Bronchial epithelial cell (primary cell): ENCODE measurements around the gene SLC7A9. TPM values are rescaled to one million over a fixed set of nuclear protein-coding genes. Genes with fewer than 3 reads are reported as not detected.

Source experiments
- DNase-seq: peaks from one replicate; pipeline ENCODE4 v3.0.0-alpha.2; 2010; ENCODE audit warnings: low read depth
- FAIRE-seq: peaks from 2 replicates; lab custom pipeline; 2011; peaks lifted over from hg19 to GRCh38; lab: Jason Lieb, UNC
- H3K27me3 ChIP-seq: 2 replicates; pipeline ENCODE4 v1.5.1; 2011; ENCODE audit warnings: low read length; ENCODE audit not compliant: control insufficient read depth, insufficient read depth
- H3K36me3 ChIP-seq: 2 replicates; pipeline ENCODE4 v1.5.1; 2011; ENCODE audit warnings: low read length; ENCODE audit not compliant: control insufficient read depth, insufficient read depth
- H3K4me3 ChIP-seq: 2 replicates; pipeline ENCODE4 v1.5.1; 2011; ENCODE audit warnings: mild to moderate bottlenecking, low read depth, low read length, control low read depth
- total RNA-seq: library from RNA; depleted of rRNA; stranded (reverse); fragments of >200 nt; gene quantifications from 2 replicates; pipeline ENCODE4 v1.2.1, GENCODE V29; 2014
- TF ChIP-seq, protein P1 (sequence below): IDR thresholded peaks from 2 replicates; pipeline ENCODE4 v1.5.1; 2011; ENCODE audit warnings: mild to moderate bottlenecking, moderate library complexity, low read length, control low read depth, inconsistent platforms; ENCODE audit not compliant: insufficient read depth, severe bottlenecking

SLC7A9 gene
- total RNA-seq, 1 donor from 2014 or later, result under 0.01 TPM

DNA sequence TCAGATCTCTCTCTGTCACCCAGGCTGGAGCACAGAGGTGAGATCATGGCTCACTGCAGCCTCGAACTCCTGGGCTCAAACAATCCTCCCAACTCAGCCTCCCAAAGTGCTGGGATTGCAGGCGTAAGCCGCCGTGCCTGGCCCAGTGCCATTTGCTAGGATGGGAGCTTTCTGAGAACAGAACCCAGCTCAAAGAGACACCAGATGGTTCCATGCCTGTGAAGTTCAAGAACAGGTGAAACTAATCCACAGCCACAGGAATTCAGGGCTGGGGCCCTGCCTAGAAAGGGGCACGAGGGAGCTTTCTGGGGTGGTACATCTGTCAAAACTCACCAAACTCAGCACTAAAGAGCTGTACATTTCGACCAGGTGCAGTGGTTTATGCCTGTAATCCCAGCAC is 4.2 kb downstream of the SLC7A9 start:
- FAIRE-seq (no peak), DNase-seq (no peak)
- TF ChIP-seq, protein P1, sequence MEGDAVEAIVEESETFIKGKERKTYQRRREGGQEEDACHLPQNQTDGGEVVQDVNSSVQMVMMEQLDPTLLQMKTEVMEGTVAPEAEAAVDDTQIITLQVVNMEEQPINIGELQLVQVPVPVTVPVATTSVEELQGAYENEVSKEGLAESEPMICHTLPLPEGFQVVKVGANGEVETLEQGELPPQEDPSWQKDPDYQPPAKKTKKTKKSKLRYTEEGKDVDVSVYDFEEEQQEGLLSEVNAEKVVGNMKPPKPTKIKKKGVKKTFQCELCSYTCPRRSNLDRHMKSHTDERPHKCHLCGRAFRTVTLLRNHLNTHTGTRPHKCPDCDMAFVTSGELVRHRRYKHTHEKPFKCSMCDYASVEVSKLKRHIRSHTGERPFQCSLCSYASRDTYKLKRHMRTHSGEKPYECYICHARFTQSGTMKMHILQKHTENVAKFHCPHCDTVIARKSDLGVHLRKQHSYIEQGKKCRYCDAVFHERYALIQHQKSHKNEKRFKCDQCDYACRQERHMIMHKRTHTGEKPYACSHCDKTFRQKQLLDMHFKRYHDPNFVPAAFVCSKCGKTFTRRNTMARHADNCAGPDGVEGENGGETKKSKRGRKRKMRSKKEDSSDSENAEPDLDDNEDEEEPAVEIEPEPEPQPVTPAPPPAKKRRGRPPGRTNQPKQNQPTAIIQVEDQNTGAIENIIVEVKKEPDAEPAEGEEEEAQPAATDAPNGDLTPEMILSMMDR, result no peak
- no peaks in the 10 kb centered on the region for H3K27me3 ChIP-seq
- no peak overlapping the region for H3K4me3 ChIP-seq
- no peaks in the 10 kb centered on the region for H3K36me3 ChIP-seq

- TF ChIP-seq, protein P1, result no peak
- no peak for DNase-seq
Observed at GRCh38 chr19:32864318-32865007, 5.1 kb downstream of the SLC7A9 start.

DNA sequence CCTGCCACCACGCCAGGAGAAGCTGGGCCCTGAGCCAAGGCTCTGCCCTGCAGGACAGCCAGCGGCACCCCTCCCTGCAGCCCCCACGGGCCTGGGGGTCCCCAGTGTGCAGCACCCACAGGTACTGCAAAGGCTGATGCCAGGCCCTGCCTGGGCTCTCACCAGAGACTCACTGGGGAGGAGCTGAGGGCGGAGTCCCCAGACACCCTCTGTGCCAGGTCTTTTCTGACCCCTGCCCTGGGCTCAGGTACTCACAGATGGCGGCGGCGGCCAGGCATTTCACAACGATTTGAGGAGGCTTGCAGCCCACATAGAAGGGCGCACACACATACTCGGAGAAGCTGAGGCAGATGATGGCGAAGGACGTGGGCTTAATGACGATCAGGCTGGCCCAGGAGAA is 5.7 kb downstream of the SLC7A9 start:
- Histone ChIP-seq H3K4me3 (no peak overlapping the region), H3K36me3 (no peaks in the 10 kb centered on the region), H3K27me3 (no peaks in the 10 kb centered on the region)
- TF ChIP-seq, protein P1, result no peak
- DNase-seq, result no peak
- no peak for FAIRE-seq

More at GRCh38 chr19:32864318-32865007, 5.1 kb downstream of the SLC7A9 start:
- H3K4me3 ChIP-seq, result no peak overlapping the region
- H3K27me3 ChIP-seq, result no peaks in the 10 kb centered on the region
- H3K36me3 ChIP-seq, result no peaks in the 10 kb centered on the region
- FAIRE-seq, result no peak

DNA sequence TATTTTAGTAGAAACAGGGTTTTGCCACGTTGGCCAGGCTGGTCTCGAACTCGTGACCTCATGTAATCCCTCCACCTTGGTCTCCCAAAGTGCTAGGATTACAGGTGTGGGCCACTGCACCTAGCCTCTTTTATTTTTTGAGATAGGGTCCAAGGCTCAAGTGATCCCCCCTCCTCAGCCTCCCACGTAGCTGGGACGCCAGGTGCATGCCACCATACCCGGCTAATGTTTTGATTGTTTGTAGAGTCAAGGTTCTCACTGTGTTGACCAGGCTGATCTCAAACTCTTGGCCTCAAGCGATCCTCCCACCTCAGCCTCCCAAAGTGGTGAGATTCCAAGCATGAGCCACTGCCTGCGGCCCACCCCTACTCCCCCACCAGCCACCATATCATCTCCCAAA is 6.3 kb downstream of the SLC7A9 start:
- TF ChIP-seq, protein P1, result no peak
- no peak for FAIRE-seq
- no peak for DNase-seq

GRCh38 chr19:32862741-32863140 is 6.8 kb downstream of the SLC7A9 start:
- TF ChIP-seq, protein P1, result no peak
- Histone ChIP-seq H3K36me3 (no peaks in the 10 kb centered on the region), H3K27me3 (no peaks in the 10 kb centered on the region), H3K4me3 (no peak overlapping the region)
- FAIRE-seq, result no peak
- DNase-seq, result no peak

More for the DNA sequence above, 6.3 kb downstream of the SLC7A9 start:
- Histone ChIP-seq H3K4me3 (no peak overlapping the region), H3K27me3 (no peaks in the 10 kb centered on the region), H3K36me3 (no peaks in the 10 kb centered on the region)

- H3K36me3 ChIP-seq, result no peaks in the 10 kb centered on the region
- TF ChIP-seq, protein P1, result no peak
- DNase-seq (no peak), FAIRE-seq (no peak)
- no peaks in the 10 kb centered on the region for H3K27me3 ChIP-seq
- H3K4me3 ChIP-seq, result no peak overlapping the region
Observed at GRCh38 chr19:32862173-32862572, 7.4 kb downstream of the SLC7A9 start.
